T-cell (primary cell): ENCODE measurements around the gene TMEM225B. TPM values are rescaled to one million over a fixed set of nuclear protein-coding genes. Genes with fewer than 3 reads are reported as not detected.
"Not testable (repeated sequence)": the region's sequence is repeated elsewhere in the genome, so short reads cannot be mapped to it uniquely, and the experiment has no call there.

Source experiments
- ATAC-seq, 4 experiments: fragments of 200-7000 bp in 3 of 4; fragments of 150-1000 bp in 1 of 4; cut with Tn5 transposase; replicated peaks in 1 of 4; 1 replicate in 3 of 4; 2 replicates in 1 of 4; pipeline ENCODE4 v1.10.0; 2021; ENCODE audit warnings: moderate library complexity in 3 of 4, mild to moderate bottlenecking in 2 of 4, moderate number of reproducible peaks in 1 of 4
- CTCF ChIA-PET, 2 donors: fragments of 300-600 bp; sonication (Branson Sonifier 250); formaldehyde crosslinking; loops; one replicate each; lab custom pipeline; 2022; ENCODE audit warnings: antibody characterized with exemption in 2 of 2; lab: Charles Lee
- POLR2A ChIA-PET, 2 donors: fragments of 300-600 bp; sonication (Branson Sonifier 250); formaldehyde crosslinking; loops; one replicate each; lab custom pipeline; 2022; ENCODE audit warnings: antibody characterized with exemption in 2 of 2; lab: Charles Lee
- DNase-seq, 35 experiments: peaks; one replicate each; pipeline versions ENCODE4 v3.0.0 to v3.0.0-alpha.2; 2013 to 2023
- H3K27ac ChIP-seq: one replicate; pipeline ENCODE4 v1.5.1; 2013; ENCODE audit warnings: low read length
- H3K27me3 ChIP-seq, 2 experiments: replicated peaks in 1 of 2; 1 replicate in 1 of 2; 2 replicates in 1 of 2; pipeline versions ENCODE4 v1.6.1 to v1.7.0; 2013; ENCODE audit warnings: low read length in 1 of 2, mixed read lengths in 1 of 2; ENCODE audit not compliant: control insufficient read depth in 2 of 2, insufficient read depth in 2 of 2; ENCODE audit errors: extremely low read depth in 1 of 2
- H3K36me3 ChIP-seq, 2 donors: 1 replicate in 1 of 2; 2 replicates in 1 of 2; pipeline versions ENCODE4 v1.6.1 to v1.7.0; 2013; ENCODE audit warnings: low read length in 1 of 2; ENCODE audit not compliant: control insufficient read depth in 2 of 2, insufficient read depth in 1 of 2; ENCODE audit errors: extremely low read depth in 1 of 2
- H3K4me1 ChIP-seq, 2 experiments: 1 replicate in 1 of 2; 2 replicates in 1 of 2; pipeline versions ENCODE4 v1.6.1 to v1.7.0; 2013; ENCODE audit warnings: low read length in 2 of 2, mixed read lengths in 1 of 2; ENCODE audit not compliant: insufficient read depth in 2 of 2, control insufficient read depth in 1 of 2; ENCODE audit errors: extremely low read depth in 1 of 2
- H3K4me3 ChIP-seq, 2 donors: 1 replicate in 1 of 2; 2 replicates in 1 of 2; pipeline versions ENCODE4 v1.5.1 to v1.7.0; 2013; ENCODE audit warnings: mild to moderate bottlenecking in 2 of 2, low read length in 1 of 2, moderate library complexity in 1 of 2; ENCODE audit not compliant: control insufficient read depth in 1 of 2; ENCODE audit errors: extremely low read depth in 1 of 2
- H3K9me3 ChIP-seq: 2 replicates; pipeline ENCODE4 v1.7.0; 2013
- H3K27ac Mint-ChIP-seq, 2 donors: one replicate each; pipeline ENCODE4 v1.8.0; 2020 to 2021; ENCODE audit warnings: mild to moderate bottlenecking in 2 of 2, mixed read lengths in 2 of 2
- H3K27me3 Mint-ChIP-seq, 2 donors: one replicate each; pipeline ENCODE4 v1.8.0; 2021 to 2022; ENCODE audit warnings: mixed read lengths in 2 of 2
- H3K36me3 Mint-ChIP-seq: one replicate; pipeline ENCODE4 v1.8.0; 2021; ENCODE audit warnings: mixed read lengths
- H3K4me1 Mint-ChIP-seq, 3 donors: one replicate each; pipeline ENCODE4 v1.8.0; 2020 to 2022; ENCODE audit warnings: mixed read lengths in 3 of 3, mild to moderate bottlenecking in 1 of 3
- H3K4me3 Mint-ChIP-seq, 3 donors: one replicate each; pipeline ENCODE4 v1.8.0; 2020 to 2022; ENCODE audit warnings: mild to moderate bottlenecking in 3 of 3, mixed read lengths in 3 of 3, moderate library complexity in 3 of 3
- H3K9me3 Mint-ChIP-seq, 3 donors: one replicate each; pipeline ENCODE4 v1.8.0; 2020 to 2022; ENCODE audit warnings: mixed read lengths in 3 of 3
- WGBS: methylation state at CpG from one replicate; pipeline ENCODE4 v1.1.5; 2013; ENCODE audit warnings: missing lambda C conversion rate; ENCODE audit not compliant: insufficient coverage; 5-methylcytosine and 5-hydroxymethylcytosine counted together
- total RNA-seq, 35 experiments: library from RNA in 6 of 35; stranded (reverse) in 6 of 35; fragments of 120-200 nt in 1 of 35; gene quantifications; one replicate each; pipeline versions ENCODE4 v1.2.1 to v1.2.4 and lab custom pipeline; 2013 to 2026

The TMEM225B gene
- total RNA-seq, 5 donors from 2014 or later (not counting 1 experiment from before 2014, with no cell fraction given), result 0.85 to 2.6 (median 1.1) TPM

GRCh38 chr7:99628471-99629465, 30.7 kb downstream of the TMEM225B start:
- H3K4me3 ChIP-seq, result no peak overlapping the region
- 87% methylated on average over 6 of the region's 14 CpGs for WGBS
- no peak overlapping the region for H3K27ac ChIP-seq
- H3K27me3 ChIP-seq, result no peaks in the 10 kb centered on the region
- H3K4me1 ChIP-seq, result peaks cover 9 to 20% of the 10 kb centered on the region in 2 experiments
- ATAC-seq (no peak), DNase-seq (no peak)
- no peaks in the 10 kb centered on the region for H3K9me3 ChIP-seq
- peaks cover 36 to 49% (median 45%) of the 10 kb centered on the region in 3 donors for H3K4me1 Mint-ChIP-seq
- no peaks in the 10 kb centered on the region for H3K9me3 Mint-ChIP-seq
- no peak overlapping the region for H3K4me3 Mint-ChIP-seq
- ChIA-PET POLR2A (no interaction called here), CTCF (no interaction called here)
- peaks cover 58% of the 10 kb centered on the region for H3K36me3 Mint-ChIP-seq
- H3K27ac Mint-ChIP-seq, result no peak overlapping the region
- no peaks in the 10 kb centered on the region for H3K27me3 Mint-ChIP-seq
- peaks cover 16 to 80% of the 10 kb centered on the region in 2 donors for H3K36me3 ChIP-seq

- WGBS, result 97% methylated on average over 20 of the region's 20 CpGs
- ATAC-seq (no peak), DNase-seq (no peak)
Measured at GRCh38 chr7:99629643-99630042, 31.6 kb downstream of the TMEM225B start.

GRCh38 chr7:99631295-99632109, 33.4 kb downstream of the TMEM225B start:
- CTCF ChIA-PET, result interaction anchor here in 1 of 2 donors (1.1 kb wide), 1 partner anchor 16 kb away, joined by 3 read pairs; no protein-coding TSS in a partner anchor
- H3K27ac ChIP-seq, result no peak overlapping the region

More at GRCh38 chr7:99629643-99630042, 31.6 kb downstream of the TMEM225B start:
- Histone ChIP-seq H3K27me3 (no peaks in the 10 kb centered on the region), H3K4me1 (peaks cover 4 to 11% of the 10 kb centered on the region in 2 experiments), H3K27ac (no peak overlapping the region), H3K36me3 (peaks cover 18 to 84% of the 10 kb centered on the region in 2 donors), H3K9me3 (no peaks in the 10 kb centered on the region), H3K4me3 (no peak overlapping the region)
- Mint-ChIP-seq H3K9me3 (no peaks in the 10 kb centered on the region), H3K27me3 (no peaks in the 10 kb centered on the region), H3K4me3 (no peak overlapping the region), H3K27ac (no peak overlapping the region), H3K36me3 (peaks cover 54% of the 10 kb centered on the region), H3K4me1 (peaks cover 27 to 41% (median 36%) of the 10 kb centered on the region in 3 donors)
- ChIA-PET CTCF (no interaction called here), POLR2A (no interaction called here)

DNA sequence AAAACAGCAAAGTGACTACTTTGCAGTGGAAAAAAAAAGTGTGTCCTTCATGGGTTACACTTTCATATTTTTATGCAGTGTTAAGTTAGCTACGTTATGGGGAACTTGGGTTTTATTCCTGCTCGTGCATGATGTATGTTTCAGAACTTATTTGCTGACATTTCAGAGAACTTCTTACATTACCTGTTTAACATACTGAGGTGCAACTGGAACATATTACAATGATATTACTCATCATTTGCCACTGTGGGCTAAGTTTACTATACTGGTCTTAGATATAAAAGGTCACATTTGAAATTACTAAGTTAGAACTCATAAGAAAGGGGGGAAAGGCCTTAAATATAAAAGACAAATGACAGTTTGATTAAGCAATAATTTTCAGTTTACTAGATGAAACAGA, 39.3 kb downstream of the TMEM225B start:
- H3K27me3 Mint-ChIP-seq, POLR2A ChIA-PET, H3K9me3 ChIP-seq, ATAC-seq, H3K27ac ChIP-seq, H3K4me1 Mint-ChIP-seq, H3K4me3 ChIP-seq, H3K9me3 Mint-ChIP-seq, H3K27me3 ChIP-seq, H3K4me1 ChIP-seq, H3K4me3 Mint-ChIP-seq, DNase-seq: not testable (repeated sequence)
- CTCF ChIA-PET, result interaction anchor here in 1 of 2 donors (0.7 kb wide), 1 partner anchor 190 kb away, joined by 3 read pairs; no protein-coding TSS in a partner anchor
- H3K27ac Mint-ChIP-seq, result peak overlapping the region; percentile 8 to 15
- peaks cover 27% of the 10 kb centered on the region for H3K36me3 Mint-ChIP-seq
- 60% methylated on average over 1 of the region's 2 CpGs for WGBS
- peaks cover 10 to 22% of the 10 kb centered on the region in 2 donors for H3K36me3 ChIP-seq

More at GRCh38 chr7:99631295-99632109, 33.4 kb downstream of the TMEM225B start:
- Mint-ChIP-seq H3K27ac (peak overlapping the region; percentile 5 to 28), H3K36me3 (peaks cover 43% of the 10 kb centered on the region), H3K4me1 (peaks cover 8 to 23% (median 18%) of the 10 kb centered on the region in 3 donors), H3K9me3 (no peaks in the 10 kb centered on the region), H3K27me3 (no peaks in the 10 kb centered on the region), H3K4me3 (no peak overlapping the region)
- 45% methylated on average over 6 of the region's 9 CpGs for WGBS
- DNase-seq, result peak in 1 of 35 experiments; percentile 22
- H3K4me3 ChIP-seq, result no peak overlapping the region
- H3K27me3 ChIP-seq, result no peaks in the 10 kb centered on the region
- H3K9me3 ChIP-seq, result no peaks in the 10 kb centered on the region
- POLR2A ChIA-PET, result no interaction called here
- ATAC-seq, result peak in 2 of 4 experiments; percentile 29 to 35
- no peaks in the 10 kb centered on the region for H3K4me1 ChIP-seq
- H3K36me3 ChIP-seq, result peaks cover 15 to 67% of the 10 kb centered on the region in 2 donors

GRCh38 chr7:99638731-99639130, 40.7 kb downstream of the TMEM225B start:
- Histone ChIP-seq H3K36me3 (peaks cover 5 to 17% of the 10 kb centered on the region in 2 donors), H3K4me3 (no peak overlapping the region), H3K27ac (no peak overlapping the region), H3K27me3 (no peaks in the 10 kb centered on the region), H3K9me3 (no peaks in the 10 kb centered on the region), H3K4me1 (no peaks in the 10 kb centered on the region)
- Mint-ChIP-seq H3K4me3 (no peak overlapping the region), H3K27ac (no peak overlapping the region), H3K4me1 (peaks cover 0 to 2% (median 0%) of the 10 kb centered on the region in 3 donors), H3K9me3 (no peaks in the 10 kb centered on the region), H3K27me3 (no peaks in the 10 kb centered on the region), H3K36me3 (peaks cover 32% of the 10 kb centered on the region)
- over 99% methylated on average over 16 of the region's 23 CpGs for WGBS
- DNase-seq, result no peak
- no peak for ATAC-seq
- ChIA-PET POLR2A (no interaction called here), CTCF (no interaction called here)

DNA sequence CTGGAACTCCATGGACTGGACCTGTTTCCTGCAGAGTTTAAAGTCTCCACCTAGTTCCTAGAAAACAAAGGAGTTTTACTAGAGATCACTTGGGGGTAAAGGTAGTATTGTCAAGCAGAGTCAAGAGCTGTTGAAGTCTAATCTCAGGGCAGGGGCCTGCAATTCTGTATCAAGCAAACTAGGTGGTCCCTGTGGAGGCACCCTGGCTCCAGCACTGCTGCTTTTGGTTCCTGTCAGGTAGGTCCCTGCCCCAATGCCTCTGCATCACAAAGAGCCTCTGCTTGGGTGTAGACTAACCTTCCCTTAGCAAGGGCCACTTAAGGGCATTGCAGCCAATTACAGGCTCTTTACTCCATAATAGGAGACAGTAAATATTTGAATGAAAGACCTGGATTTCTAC, 41.2 kb downstream of the TMEM225B start:
- Histone ChIP-seq H3K27ac (no peak overlapping the region), H3K4me1 (no peaks in the 10 kb centered on the region), H3K27me3 (no peaks in the 10 kb centered on the region), H3K4me3 (no peak overlapping the region), H3K36me3 (peaks cover 2 to 13% of the 10 kb centered on the region in 2 donors), H3K9me3 (no peaks in the 10 kb centered on the region)
- no peak overlapping the region for H3K27ac Mint-ChIP-seq
- no peak overlapping the region for H3K4me3 Mint-ChIP-seq
- H3K4me1 Mint-ChIP-seq, result peaks cover 0 to 2% (median 0%) of the 10 kb centered on the region in 3 donors
- ChIA-PET POLR2A (no interaction called here), CTCF (interaction anchor here in 1 of 2 donors (0.6 kb wide), 1 partner anchor 1633 kb away, joined by 7 read pairs; no protein-coding TSS in a partner anchor)
- no peaks in the 10 kb centered on the region for H3K27me3 Mint-ChIP-seq
- H3K9me3 Mint-ChIP-seq, result no peaks in the 10 kb centered on the region
- no peak for DNase-seq
- peaks cover 36% of the 10 kb centered on the region for H3K36me3 Mint-ChIP-seq
- ATAC-seq, result no peak
